ENCODE data around the gene TM9SF4.
"Not testable (repeated sequence)": the region's sequence is repeated elsewhere in the genome, so short reads cannot be mapped to it uniquely, and the experiment has no call there.

TM9SF4 gene

DNA sequence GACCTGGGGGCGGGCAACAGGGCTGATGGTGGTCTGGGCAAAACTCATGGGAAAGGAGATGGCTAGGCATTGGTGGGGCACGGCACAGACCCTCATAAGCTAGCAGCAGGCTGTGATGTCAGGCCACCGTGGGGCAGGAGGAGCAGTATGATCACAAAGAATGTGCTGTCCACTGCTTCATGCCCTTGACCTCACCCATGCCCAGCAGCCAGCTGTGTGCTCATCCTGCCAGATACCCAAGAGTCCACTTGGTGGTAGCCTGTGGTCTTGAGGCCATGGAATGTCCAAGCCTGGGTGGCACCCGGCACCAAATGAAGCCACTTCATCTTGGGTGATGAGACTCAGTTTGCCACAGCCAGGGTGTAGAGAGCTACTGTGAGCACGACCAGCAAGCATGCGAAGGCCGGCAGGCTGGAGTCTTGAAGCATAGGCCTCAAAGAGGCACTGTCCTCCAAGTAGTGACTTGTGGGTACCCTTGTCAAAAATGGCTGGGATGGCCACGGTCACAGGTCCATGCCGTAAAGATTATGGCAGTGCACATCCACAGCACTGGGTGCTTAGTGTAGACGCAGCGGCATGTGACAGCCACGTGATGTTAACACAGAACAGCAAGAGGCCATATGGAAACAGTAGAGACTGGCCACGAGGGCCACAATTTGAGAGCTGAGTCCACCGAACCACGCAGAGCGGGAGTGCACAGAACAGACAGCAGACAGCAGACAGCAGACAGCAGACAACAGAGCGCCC is 79.0 kb downstream of the TM9SF4 start:
- DNase-seq (ENCODE audit: low read depth in 2 of 2): no peak

DNA sequence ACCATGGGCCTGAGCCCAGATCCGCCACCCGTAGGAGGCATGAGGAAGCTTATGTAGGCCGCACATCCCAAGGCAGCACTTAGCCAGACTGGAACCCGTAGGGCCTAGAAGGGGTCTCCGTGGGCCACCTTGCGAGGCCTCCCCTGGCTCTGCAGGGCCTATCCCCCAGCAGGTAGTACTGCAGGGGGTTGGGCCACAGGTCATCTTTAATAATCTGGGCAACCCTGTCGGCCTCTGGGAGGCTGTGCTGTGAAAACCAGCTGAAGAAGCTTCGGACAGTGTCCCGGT is 79.6 kb downstream of the TM9SF4 start:
- no peak for DNase-seq (ENCODE audit: low read depth in 2 of 2)

DNA sequence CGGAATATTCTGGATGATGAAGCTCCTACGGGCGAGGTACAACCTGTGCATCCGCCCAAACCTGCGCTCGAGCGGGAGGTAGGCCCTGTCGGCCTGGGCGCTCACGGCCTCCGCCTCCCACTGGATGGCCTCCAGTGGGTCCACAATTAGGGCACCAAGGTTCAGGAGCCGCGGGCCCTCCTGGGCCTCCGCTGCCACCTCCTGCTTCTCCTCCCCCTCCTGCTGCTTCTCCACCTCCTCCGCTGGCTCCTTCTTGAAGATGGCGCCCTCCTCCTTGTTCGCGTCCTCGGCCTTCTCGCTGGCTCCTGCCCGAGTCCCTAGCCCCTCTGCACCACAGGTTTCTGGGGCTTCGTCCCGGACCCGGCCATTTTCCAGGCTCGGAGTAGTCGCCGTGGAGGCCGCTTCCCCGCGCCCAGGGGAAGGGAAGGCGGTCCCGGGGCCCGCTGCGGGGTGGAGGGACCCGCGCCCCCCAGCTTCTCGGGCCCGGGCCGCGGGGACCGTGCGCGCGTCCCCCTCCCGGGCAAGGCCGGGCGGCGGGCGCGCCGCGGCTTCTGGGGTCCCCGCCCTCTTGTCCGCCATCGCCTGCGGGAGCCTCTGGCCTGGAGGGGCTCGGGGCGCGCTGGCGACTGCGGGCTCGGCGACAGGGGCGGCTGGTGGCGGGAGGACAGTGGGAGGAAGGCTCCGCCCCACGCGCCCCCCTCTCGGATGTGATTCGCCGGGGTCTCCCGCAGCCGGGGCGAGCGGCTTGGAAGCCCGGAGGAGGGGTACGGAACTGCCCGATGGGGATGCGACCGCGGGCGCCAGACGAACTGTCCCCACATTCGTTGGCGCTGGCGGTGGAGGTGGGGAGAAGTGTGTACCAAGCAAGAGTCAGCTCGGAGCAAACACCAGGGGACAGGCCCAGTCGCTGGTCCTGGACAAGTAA is 80.4 kb downstream of the TM9SF4 start:
- no peak for DNase-seq (ENCODE audit: low read depth in 2 of 2)

DNA sequence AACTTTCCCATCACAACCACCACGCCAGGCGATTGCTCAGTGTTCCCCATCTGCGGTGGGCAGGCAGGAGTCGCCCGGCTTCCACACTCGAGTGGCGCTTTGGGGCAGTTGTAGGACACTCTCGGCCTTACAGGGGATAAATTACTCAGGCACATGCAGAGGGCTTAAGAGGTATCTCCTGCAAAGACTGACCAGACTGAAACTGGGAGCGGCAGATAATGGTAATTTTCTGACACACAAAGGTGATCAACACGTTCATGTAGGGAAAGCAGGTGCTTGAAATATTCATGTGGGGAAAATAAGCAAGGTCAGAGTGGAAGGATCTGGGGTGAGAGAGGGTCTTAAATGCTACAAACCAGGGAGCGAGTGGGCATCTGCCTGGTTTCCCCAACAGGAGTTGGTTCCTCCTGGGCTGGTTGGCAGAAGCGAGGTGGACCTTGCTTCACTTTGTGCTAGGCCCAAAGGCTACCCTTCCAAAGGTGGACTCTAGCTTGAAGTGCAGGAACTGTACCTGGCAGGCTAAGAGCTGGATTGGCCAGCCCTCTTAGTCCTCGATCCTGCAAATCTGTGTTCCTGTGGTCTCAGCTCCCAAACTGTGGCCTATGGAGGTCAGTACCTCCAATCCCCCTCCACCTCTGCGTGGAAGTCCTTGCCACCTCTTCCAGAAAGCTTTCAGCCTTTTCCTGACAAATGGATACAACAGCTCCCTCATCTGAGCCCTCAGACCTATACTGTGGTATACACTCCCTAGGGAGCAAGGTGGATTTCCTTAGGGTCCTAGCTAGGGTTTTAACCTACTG is 81.3 kb downstream of the TM9SF4 start:
- no peak for DNase-seq (ENCODE audit: low read depth in 2 of 2)

DNA sequence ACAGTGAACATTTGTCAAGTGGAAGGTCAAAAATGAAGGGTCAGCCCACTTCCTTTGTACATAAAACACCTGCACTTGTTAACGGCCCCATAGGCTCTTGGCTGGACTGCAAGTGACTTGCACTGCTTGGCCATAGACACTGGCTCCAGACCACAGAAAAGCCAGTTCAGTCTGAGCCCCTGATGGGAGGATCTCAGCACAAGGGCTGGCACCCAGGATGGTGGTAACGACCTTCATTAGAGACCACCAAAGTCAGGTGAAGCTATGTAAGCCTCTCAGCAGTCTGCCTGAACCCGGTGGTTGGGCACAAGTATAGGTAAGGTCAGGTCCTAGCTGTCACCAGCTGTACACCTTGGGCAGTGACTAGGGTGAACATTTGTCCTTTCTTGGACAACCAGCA is 81.9 kb downstream of the TM9SF4 start:
- DNase-seq (ENCODE audit: low read depth in 2 of 2): no peak

DNA sequence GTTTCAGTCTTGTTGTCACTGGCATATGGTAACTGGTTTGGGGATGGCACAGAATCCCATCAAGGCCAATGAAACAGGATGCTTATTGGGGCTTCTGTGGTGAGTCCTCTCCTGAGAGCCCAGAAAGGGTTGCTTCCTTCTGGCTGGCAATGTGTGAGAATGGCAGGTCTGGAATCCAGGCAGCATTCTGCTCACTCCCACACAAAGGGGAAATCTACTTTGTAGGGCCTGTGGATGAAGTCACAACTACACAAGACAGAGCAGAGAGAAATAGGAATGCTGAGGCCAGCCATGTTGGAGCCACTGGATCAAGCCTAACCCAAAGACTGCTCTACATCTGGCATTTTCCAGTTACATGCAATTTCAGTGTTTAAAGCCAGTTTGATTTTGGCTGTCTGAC is 82.4 kb downstream of the TM9SF4 start:
- no peak for DNase-seq (ENCODE audit: low read depth in 2 of 2)

DNA sequence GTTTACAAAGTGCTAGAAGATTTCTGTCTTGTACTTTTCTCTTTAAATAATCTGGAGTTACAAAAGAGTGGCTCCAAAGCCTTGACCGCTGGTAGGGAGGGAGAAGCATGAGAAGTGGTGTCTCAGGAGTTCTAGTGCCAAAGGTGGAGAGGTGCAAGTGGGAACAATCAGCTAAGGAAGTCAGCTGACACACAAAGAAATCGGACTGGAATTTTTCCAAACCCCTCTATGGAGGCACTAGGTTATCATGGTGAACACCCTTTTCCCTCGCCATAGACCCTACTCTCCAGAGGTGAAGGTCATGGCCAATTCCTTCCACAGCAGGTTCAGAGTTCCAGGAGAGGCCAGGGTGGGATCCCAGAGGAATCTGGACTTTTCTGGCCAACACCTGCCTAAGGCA is 83.2 kb downstream of the TM9SF4 start:
- no peak for DNase-seq (ENCODE audit: low read depth in 2 of 2)

DNA sequence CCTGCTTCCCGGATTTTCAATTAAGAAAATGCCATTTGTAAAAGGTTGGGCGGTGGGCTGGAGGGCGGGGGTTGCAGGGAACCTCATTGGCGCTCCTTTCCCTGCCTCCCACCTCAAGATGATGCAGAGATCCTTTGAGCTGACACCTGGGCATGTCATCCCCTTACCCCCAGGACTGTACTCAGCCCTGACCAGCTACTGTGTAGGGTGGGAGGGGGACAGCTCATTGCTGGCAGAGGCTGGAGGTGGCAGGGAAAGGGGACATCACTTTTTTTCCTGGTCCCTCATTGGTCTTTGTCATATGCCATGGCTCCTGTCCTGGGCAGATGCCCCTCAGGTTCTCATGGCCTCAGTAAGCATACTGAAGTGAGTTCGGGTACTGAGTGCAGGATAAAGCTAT is 83.8 kb downstream of the TM9SF4 start:
- not testable (repeated sequence) for DNase-seq (ENCODE audit: low read depth in 2 of 2)

GRCh38 chr20:32193996-32194395 is 84.5 kb downstream of the TM9SF4 start:
- no peak for DNase-seq (ENCODE audit: low read depth in 2 of 2)

DNA sequence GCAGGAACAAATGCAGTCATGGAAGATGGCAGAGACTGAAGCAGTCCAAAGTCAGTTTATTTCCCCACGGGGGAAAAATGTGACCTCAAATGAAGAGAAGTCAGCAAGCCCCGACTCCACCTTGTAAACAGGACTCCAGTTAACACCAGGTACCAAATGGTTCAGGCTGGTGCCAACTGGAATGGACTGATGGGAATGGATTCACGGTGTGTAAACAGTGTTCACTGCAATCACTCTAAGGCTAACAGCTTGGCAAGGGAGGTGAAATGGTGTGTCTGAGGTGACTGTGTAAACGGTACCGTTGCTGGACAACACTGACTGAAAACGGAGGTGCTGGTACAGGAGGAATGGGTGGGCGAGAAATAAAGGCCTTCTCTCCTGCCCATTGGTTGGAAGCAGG is 86.1 kb downstream of the TM9SF4 start:
- no peak for DNase-seq (ENCODE audit: low read depth in 2 of 2)

GRCh38 chr20:32196613-32197012 is 87.1 kb downstream of the TM9SF4 start:
- DNase-seq (ENCODE audit: low read depth in 2 of 2): not testable (repeated sequence)

- DNase-seq (ENCODE audit: low read depth in 2 of 2): not testable (repeated sequence)
These were observed 87.6 kb downstream of the TM9SF4 start for GRCh38 chr20:32197136-32197535.

DNA sequence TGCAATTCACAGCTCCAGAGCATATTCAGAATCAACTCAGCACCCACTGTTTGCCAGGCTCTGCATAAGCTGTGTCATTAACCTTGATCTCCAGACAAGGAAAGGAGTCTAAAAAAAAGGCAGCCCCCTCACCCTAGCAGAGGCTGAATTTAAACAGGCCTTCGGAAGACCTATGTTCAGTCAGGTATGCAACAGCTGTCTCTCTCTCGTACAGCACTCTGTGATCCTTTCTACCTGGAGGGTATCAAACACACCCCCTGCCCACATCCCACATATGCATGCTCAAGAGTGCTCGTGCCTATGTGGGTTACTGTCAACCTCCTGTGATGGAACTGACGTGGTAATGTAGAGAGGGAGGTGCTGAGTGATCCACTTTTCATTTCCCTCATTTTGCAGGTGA is 89.5 kb downstream of the TM9SF4 start:
- no peak for DNase-seq (ENCODE audit: low read depth in 2 of 2)

GRCh38 chr20:32201296-32201976 is 91.9 kb downstream of the TM9SF4 start:
- DNase-seq (ENCODE audit: low read depth in 2 of 2): no peak

DNA sequence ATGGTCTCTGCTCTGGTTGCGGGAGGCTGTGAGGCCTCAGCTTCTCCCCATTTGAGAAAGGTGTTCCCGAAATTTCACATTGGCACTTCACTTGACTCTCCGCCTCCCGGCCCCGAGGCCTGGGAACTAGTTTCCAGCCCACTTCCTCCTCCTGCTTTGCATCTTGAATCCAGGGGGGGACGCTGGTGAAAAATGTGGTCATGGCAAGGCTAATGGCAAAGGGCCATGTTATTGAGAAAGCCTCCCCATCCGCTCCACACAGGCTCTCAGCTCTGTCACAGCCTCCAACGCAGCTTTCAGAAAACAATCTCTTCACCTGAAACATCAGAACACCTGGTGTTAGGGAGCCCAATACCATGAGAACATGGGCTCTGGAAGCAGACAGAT is 92.5 kb downstream of the TM9SF4 start:
- no peak for DNase-seq (ENCODE audit: low read depth in 2 of 2)

GRCh38 chr20:32203356-32204204 is 94.1 kb downstream of the TM9SF4 start:
- no peak for DNase-seq (ENCODE audit: low read depth in 2 of 2)

- DNase-seq (ENCODE audit: low read depth in 2 of 2): no peak
These were observed 94.9 kb downstream of the TM9SF4 start for GRCh38 chr20:32204205-32205109.

GRCh38 chr20:32205110-32205842 is 95.8 kb downstream of the TM9SF4 start:
- no peak for DNase-seq (ENCODE audit: low read depth in 2 of 2)
